ENCODE results near the gene CEMIP. TPM values are rescaled to one million over a fixed set of nuclear protein-coding genes. Genes with fewer than 3 reads are reported as not detected.

CEMIP gene
- total RNA-seq, 1 experiment from 2014 or later, result 3.5 TPM

DNA sequence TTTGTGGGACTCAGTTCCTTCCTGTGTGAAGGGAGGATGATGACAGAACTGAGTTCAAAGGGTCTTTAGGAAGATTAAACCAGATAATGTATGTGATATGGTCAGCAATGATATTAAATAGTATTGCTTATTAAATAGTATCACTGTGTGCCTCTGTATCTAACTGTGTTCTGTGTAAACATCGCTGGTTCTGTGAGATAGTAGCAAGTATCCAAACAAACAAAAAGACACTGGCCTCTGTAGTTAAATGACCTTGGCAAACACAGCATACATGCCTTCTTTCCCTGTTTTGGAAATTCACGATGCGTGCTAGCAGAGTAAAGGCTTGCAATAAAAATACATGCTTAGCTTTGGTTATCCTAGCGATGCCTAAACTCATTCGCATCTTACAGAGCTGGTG lies 134.4 kb downstream of the CEMIP start:
- no peak for TF ChIP-seq ZNF274 (IDR thresholded peaks at IDR 0.05; ENCODE audit: low read depth, low read length)
- TF ChIP-seq, protein P1, sequence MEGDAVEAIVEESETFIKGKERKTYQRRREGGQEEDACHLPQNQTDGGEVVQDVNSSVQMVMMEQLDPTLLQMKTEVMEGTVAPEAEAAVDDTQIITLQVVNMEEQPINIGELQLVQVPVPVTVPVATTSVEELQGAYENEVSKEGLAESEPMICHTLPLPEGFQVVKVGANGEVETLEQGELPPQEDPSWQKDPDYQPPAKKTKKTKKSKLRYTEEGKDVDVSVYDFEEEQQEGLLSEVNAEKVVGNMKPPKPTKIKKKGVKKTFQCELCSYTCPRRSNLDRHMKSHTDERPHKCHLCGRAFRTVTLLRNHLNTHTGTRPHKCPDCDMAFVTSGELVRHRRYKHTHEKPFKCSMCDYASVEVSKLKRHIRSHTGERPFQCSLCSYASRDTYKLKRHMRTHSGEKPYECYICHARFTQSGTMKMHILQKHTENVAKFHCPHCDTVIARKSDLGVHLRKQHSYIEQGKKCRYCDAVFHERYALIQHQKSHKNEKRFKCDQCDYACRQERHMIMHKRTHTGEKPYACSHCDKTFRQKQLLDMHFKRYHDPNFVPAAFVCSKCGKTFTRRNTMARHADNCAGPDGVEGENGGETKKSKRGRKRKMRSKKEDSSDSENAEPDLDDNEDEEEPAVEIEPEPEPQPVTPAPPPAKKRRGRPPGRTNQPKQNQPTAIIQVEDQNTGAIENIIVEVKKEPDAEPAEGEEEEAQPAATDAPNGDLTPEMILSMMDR (IDR thresholded peaks at IDR 0.05 in 2 of 3, conservative IDR thresholded peaks at IDR 0.05 in 1 of 3; ENCODE audit: borderline replicate concordance in 1 of 3, insufficient read depth in 1 of 3, low read depth in 2 of 3, low read length in 2 of 3), result no peak
- TF ChIP-seq ELF1 (IDR thresholded peaks at IDR 0.05; ENCODE audit: borderline replicate concordance, low read depth), result no peak
- no peak for TF ChIP-seq POLR2AphosphoS5 (IDR thresholded peaks at IDR 0.05; ENCODE audit: low read depth, low read length)
- TF ChIP-seq POLR2A (IDR thresholded peaks at IDR 0.05; ENCODE audit: borderline replicate concordance, extremely low read depth, insufficient read depth, insufficient read length), result no peak
- TF ChIP-seq, protein P2, sequence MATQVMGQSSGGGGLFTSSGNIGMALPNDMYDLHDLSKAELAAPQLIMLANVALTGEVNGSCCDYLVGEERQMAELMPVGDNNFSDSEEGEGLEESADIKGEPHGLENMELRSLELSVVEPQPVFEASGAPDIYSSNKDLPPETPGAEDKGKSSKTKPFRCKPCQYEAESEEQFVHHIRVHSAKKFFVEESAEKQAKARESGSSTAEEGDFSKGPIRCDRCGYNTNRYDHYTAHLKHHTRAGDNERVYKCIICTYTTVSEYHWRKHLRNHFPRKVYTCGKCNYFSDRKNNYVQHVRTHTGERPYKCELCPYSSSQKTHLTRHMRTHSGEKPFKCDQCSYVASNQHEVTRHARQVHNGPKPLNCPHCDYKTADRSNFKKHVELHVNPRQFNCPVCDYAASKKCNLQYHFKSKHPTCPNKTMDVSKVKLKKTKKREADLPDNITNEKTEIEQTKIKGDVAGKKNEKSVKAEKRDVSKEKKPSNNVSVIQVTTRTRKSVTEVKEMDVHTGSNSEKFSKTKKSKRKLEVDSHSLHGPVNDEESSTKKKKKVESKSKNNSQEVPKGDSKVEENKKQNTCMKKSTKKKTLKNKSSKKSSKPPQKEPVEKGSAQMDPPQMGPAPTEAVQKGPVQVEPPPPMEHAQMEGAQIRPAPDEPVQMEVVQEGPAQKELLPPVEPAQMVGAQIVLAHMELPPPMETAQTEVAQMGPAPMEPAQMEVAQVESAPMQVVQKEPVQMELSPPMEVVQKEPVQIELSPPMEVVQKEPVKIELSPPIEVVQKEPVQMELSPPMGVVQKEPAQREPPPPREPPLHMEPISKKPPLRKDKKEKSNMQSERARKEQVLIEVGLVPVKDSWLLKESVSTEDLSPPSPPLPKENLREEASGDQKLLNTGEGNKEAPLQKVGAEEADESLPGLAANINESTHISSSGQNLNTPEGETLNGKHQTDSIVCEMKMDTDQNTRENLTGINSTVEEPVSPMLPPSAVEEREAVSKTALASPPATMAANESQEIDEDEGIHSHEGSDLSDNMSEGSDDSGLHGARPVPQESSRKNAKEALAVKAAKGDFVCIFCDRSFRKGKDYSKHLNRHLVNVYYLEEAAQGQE (IDR thresholded peaks at IDR 0.05; ENCODE audit: low read depth), result no peak
- no peak for TF ChIP-seq CBX3 (IDR thresholded peaks at IDR 0.05; ENCODE audit: low read depth)
- TF ChIP-seq SRF (IDR thresholded peaks at IDR 0.05; ENCODE audit: low read depth), result no peak
- TF ChIP-seq, protein P3, sequence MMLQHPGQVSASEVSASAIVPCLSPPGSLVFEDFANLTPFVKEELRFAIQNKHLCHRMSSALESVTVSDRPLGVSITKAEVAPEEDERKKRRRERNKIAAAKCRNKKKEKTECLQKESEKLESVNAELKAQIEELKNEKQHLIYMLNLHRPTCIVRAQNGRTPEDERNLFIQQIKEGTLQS (IDR thresholded peaks at IDR 0.05), result no peak
- no peak for TF ChIP-seq EZH2 (IDR thresholded peaks at IDR 0.05)
- no peak for TF ChIP-seq RAD21 (IDR thresholded peaks at IDR 0.05; ENCODE audit: low read depth)
- TF ChIP-seq EGR1 (IDR thresholded peaks at IDR 0.05; ENCODE audit: low read depth), result no peak
- TF ChIP-seq, protein P4, sequence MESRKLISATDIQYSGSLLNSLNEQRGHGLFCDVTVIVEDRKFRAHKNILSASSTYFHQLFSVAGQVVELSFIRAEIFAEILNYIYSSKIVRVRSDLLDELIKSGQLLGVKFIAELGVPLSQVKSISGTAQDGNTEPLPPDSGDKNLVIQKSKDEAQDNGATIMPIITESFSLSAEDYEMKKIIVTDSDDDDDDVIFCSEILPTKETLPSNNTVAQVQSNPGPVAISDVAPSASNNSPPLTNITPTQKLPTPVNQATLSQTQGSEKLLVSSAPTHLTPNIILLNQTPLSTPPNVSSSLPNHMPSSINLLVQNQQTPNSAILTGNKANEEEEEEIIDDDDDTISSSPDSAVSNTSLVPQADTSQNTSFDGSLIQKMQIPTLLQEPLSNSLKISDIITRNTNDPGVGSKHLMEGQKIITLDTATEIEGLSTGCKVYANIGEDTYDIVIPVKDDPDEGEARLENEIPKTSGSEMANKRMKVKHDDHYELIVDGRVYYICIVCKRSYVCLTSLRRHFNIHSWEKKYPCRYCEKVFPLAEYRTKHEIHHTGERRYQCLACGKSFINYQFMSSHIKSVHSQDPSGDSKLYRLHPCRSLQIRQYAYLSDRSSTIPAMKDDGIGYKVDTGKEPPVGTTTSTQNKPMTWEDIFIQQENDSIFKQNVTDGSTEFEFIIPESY (IDR thresholded peaks at IDR 0.05; ENCODE audit: extremely low read depth, insufficient replicate concordance, low read length), result no peak
- TF ChIP-seq EZH2phosphoT487 (IDR thresholded peaks at IDR 0.05; ENCODE audit: borderline replicate concordance), result no peak
- TF ChIP-seq SP1 (IDR thresholded peaks at IDR 0.05; ENCODE audit: low read depth), result no peak
- TF ChIP-seq YY1 (IDR thresholded peaks at IDR 0.05; ENCODE audit: extremely low read depth, insufficient replicate concordance, low read depth, low read length), result no peak
- TF ChIP-seq FOSL1 (IDR thresholded peaks at IDR 0.05; ENCODE audit: low read depth), result no peak
- TF ChIP-seq, protein P5, sequence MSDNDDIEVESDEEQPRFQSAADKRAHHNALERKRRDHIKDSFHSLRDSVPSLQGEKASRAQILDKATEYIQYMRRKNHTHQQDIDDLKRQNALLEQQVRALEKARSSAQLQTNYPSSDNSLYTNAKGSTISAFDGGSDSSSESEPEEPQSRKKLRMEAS (IDR thresholded peaks at IDR 0.05), result no peak
- TF ChIP-seq JUND (IDR thresholded peaks at IDR 0.05), result no peak
- TF ChIP-seq ZFX (IDR thresholded peaks at IDR 0.05), result no peak
- ATAC-seq, result no peak
- no TSS peak for BruUV-seq (replicated peaks)
- Histone ChIP-seq H2AFZ (ENCODE audit: low read depth, low read length, poor library complexity, severe bottlenecking) (no peak overlapping the region), H4K20me1 (ENCODE audit: insufficient read depth) (no peaks in the 10 kb centered on the region), H3K9me2 (ENCODE audit: insufficient read depth) (no peaks in the 10 kb centered on the region), H3K36me3 (ENCODE audit: control insufficient read depth in 1 of 2, insufficient read depth in 2 of 2, low read length in 2 of 2) (no peaks in the 10 kb centered on the region; a peak in 1 of 4 replicates), H3K27me3 (ENCODE audit: insufficient read depth, low read length) (no peaks in the 10 kb centered on the region), H3K9me3 (ENCODE audit: control insufficient read depth in 1 of 2, insufficient read depth in 1 of 2, low read depth in 1 of 2, low read length in 2 of 2) (peaks cover 5 to 6% of the 10 kb centered on the region in 2 experiments; a peak in 3 of 4 replicates), H3K27ac (ENCODE audit: low read depth, low read length) (no peak overlapping the region), H3K4me2 (ENCODE audit: low read length) (no peak overlapping the region), H3K9ac (ENCODE audit: low read length) (no peak overlapping the region), H3K79me2 (ENCODE audit: insufficient read depth, low read length) (no peaks in the 10 kb centered on the region), H3K4me3 (replicated peaks in 1 of 2; ENCODE audit: low read depth in 1 of 2, low read length in 2 of 2) (no peak overlapping the region), H3K4me1 (ENCODE audit: control insufficient read depth in 1 of 2, insufficient read depth in 2 of 2, low read length in 2 of 2) (peaks cover 0 to 3% of the 10 kb centered on the region in 2 experiments; a peak in 2 of 4 replicates)
- no peak for DNase-seq (ENCODE audit: low read depth, low spot score)
- CTCF ChIA-PET, result no interaction called here
- RAD21 ChIA-PET (ENCODE audit: low non-redundant PET in 1 of 2, low total read pairs in 2 of 2, uncharacterized antibody in 2 of 2, unreplicated experiment in 2 of 2), result no interaction called here
- intact Hi-C loops (cut with micrococcal nuclease), result no loop called here
- POLR2A ChIA-PET, result no interaction called here

All from HCT116 (cell line).